Islet precursor cell (in vitro differentiated cells): ENCODE results near the gene NPR2.

Experiments
- DNase-seq: peaks from one replicate; pipeline ENCODE4 v3.0.0-alpha.2; 2018

Gene NPR2

GRCh38 chr9:35801328-35802128 is 10.1 kb downstream of the NPR2 start:
- DNase-seq, result no peak

- DNase-seq, result no peak
Observed at GRCh38 chr9:35806101-35806500, 14.7 kb downstream of the NPR2 start.

- DNase-seq, result no peak
Observed at GRCh38 chr9:35808433-35808832, 17.0 kb downstream of the NPR2 start.

DNA sequence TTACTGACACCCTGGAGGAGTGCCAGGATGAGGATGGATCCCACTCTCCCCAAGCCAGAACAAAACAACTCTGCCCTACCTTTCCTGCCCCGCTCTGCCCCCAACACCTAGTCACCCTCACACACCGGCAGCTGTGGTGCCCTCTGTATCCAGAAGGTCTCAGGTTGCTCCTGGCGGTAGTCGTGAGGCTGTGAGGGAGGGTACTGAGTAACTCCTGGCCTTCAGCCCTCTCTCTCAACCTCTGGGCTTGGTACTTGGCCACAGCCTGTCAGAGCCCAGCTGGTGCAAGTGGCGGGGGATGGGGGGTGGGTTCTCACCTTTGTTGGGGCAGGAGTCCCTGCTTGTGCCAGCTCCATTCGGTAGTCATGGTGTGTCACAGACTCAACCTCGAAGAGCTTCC is 18.7 kb downstream of the NPR2 start:
- DNase-seq, result no peak

GRCh38 chr9:35811381-35812024 is 20.1 kb downstream of the NPR2 start:
- DNase-seq, result peak; percentile 53

DNA sequence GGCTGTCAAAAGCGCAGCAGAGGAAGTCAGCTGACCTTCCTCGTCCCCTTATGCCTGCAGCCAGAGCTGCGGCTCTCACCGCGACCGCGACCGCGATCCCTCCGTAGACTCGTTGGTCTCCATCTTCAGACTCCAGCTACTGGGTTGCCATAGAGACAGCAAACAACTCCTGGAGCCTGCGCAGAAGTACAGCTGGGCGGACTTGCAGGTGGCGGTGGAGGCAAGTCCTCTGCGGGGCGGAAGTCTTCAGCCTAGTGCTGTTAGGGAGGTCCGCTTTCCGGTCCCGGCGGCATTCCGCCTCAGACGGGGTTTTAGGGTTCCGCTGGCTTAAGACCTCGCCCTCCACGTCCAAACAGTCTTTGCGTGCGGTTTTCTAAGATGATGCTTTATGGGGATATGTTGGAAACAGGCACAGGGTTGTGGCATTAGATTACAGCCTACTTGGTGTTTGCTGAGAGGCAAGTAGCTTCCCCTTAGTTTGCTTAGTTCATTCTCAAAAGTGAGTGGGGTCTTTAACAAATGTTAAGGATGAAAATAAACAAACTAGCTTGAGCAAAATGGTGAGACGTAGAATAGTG is 20.7 kb downstream of the NPR2 start, which contains the start of gene SPAG8:
TSS of gene SPAG8 (minus strand) at position 238 of the 578 bp plus-strand sequence. CDS start at position 123, 115 bp downstream.
- peak; percentile 98 for DNase-seq

- peak; percentile 70 for DNase-seq
Observed at GRCh38 chr9:35813434-35814105, 22.2 kb downstream of the NPR2 start.

DNA sequence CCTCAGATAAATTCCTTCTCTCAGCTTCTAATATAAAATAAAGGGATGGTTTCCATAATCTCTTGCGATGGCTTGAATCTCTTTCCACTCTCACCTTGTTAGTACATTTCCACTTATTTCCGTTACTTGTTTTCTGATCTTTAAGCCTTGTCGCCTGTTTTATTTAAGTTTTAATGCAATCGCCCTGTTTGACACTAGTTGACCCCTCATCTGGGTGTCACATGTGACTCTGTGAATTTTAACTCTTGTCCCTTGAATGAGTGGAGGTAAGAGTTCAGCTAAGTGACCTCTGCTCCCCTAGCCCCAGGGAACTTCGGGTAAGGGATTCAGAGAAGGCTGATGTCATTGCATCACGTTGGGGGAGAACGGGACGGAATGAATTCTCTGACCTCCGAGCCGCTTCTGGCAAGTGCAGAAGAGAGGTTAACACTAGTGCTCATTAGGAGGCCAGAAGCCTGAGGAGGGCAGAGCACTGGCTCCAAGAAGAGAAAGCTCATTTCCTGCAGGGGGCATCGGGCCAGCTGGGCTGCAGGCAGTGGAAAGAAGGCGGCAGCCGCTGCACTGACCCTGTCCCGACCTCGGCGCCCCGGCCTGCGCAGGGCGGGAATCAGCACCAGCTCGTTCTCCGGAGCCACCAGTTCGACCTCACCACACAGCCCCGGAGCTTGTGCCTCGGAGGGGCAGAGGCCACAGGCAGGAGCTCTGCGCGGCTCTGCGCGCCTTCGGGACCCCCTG is 22.9 kb downstream of the NPR2 start:
- DNase-seq, result peak; percentile 91

- DNase-seq, result peak; percentile 99
Observed at GRCh38 chr9:35814841-35815543, 23.6 kb downstream of the NPR2 start, which contains the start of gene HINT2. HINT2 (minus strand) TSS chr9:35815042; CDS start chr9:35814979, 63 bp downstream.

DNA sequence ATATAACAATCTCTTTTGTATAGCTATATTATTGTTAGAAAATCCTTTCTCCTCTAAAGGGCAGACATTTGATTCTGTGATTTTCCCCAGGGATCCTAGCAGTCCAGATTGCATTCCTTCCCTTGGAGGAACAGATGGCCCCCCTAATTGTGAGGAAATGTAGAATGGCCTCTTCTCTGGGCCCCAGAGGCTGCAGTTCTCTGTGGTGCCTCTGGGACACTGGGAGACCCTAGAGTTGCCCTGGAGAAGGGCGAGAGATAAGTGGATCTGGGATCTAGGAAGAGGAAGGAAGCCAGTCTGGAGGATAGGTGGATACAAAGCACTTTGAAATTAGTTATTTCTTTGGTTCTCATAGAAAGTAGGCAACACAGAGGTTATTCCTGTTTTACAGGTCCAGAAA is 25.3 kb downstream of the NPR2 start:
- no peak for DNase-seq

DNA sequence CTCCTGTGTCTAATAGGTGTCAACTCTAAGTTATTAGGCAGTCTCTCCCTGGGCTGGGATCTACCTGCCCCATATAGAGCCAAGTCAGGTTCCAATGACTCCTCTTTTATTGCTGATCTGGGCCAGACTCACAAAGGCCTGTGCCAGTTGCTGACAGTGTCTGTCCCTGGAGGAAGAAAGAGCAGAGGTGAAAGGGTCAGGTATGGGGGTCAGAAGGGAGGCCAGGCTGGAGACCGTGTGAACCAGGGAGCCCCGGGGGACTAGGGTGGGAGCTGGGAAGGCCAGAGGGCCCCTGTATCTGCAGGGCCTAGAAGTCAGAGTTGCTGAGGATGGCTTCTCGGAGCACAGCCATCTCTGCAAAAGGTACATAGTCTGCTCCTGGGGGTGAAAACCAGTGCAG is 26.9 kb downstream of the NPR2 start:
- DNase-seq, result no peak

- DNase-seq, result no peak
Observed at GRCh38 chr9:35820076-35820475, 28.7 kb downstream of the NPR2 start.

DNA sequence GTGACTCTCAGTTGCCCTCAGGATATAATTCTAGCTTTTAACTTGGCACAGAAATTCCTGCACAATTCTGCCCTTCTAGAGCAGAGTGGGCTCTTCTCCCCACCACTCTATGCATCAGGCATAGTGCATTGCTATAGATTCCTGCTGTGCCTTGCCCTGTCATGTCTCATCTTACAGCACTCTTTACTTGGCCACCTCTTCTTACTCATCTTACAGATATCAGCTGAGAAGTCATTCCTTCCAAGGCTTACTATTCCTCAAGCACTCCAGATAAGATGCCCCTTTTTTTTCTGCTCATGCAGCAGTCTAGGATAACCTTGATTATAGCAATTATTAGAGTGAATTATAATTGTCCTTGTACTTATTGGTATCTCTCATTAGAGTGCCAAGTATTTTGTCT is 31.5 kb downstream of the NPR2 start:
- DNase-seq, result no peak

GRCh38 chr9:35826071-35826701 is 34.8 kb downstream of the NPR2 start:
- no peak for DNase-seq

GRCh38 chr9:35827486-35827885 is 36.1 kb downstream of the NPR2 start:
- DNase-seq, result no peak

DNA sequence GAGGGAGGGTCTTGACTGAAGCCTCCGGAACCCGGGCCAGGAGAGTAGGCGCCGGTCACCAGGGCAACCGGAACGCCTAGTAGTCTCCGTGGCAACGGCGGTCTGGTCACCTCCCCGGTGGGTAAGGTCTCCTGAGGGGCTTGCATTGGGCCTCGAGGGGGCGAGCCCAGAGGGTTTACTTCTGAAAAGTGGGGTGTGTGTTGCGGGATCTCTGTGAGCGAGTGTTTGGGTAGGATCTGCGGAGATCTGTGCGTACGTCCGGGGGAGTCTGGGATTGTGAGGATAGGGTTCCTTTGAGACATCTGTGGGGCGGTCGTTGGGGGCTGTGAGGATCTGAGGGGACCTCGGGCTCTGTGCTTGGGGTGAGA is 37.3 kb downstream of the NPR2 start, which contains the start of gene FAM221B:
TSS of gene FAM221B (minus strand) at position 17 of the 368 bp plus-strand sequence. CDS start 2,571 bp downstream, outside the sequence.
- DNase-seq, result no peak

GRCh38 chr9:35829084-35829763 is 37.8 kb downstream of the NPR2 start, which contains the start of gene TMEM8B:
TMEM8B (plus strand) TSS chr9:35829228; CDS start chr9:35829448, 220 bp downstream.
- DNase-seq, result peak; percentile 97

- no peak for DNase-seq
Observed at GRCh38 chr9:35829764-35830096, 38.3 kb downstream of the NPR2 start.

DNA sequence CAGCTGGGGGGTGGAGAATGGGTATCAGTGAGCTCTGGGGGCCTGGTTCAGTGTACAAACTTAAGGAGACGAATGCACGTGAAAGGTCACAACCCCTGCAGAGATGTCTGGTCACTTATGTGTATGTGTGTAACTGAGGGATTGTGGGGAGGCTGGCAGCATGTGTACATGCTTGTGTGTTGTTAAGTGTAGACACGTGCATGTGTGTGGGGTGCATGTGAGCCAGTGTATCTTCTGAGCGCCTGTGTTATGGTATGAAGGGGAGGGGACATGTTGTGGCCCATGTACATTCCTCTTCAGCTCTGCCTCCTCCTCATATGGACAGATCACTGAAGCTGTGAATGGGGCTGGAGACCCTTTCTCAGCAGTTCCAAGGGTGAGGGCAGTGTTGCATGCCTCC is 39.6 kb downstream of the NPR2 start:
- DNase-seq, result no peak

- DNase-seq, result no peak
Observed at GRCh38 chr9:35832814-35833213, 41.4 kb downstream of the NPR2 start.
